Activated naive CD8-positive, alpha-beta T cell (primary cell): Measurements from ENCODE around the gene EPHB4.
"Not testable (repeated sequence)": the region's sequence is repeated elsewhere in the genome, so short reads cannot be mapped to it uniquely, and the experiment has no call there.

Source experiments
- H3K27ac Mint-ChIP-seq: one replicate; pipeline ENCODE4 v1.8.0; 2021; ENCODE audit warnings: mixed read lengths
- H3K27me3 Mint-ChIP-seq: one replicate; pipeline ENCODE4 v1.8.0; 2021; ENCODE audit warnings: mixed read lengths
- H3K36me3 Mint-ChIP-seq: one replicate; pipeline ENCODE4 v1.8.0; 2021; ENCODE audit warnings: mixed read lengths
- H3K4me1 Mint-ChIP-seq: one replicate; pipeline ENCODE4 v1.8.0; 2021; ENCODE audit warnings: low read depth, mixed read lengths
- H3K4me3 Mint-ChIP-seq: one replicate; pipeline ENCODE4 v1.8.0; 2021; ENCODE audit warnings: mild to moderate bottlenecking, mixed read lengths
- H3K9me3 Mint-ChIP-seq: one replicate; pipeline ENCODE4 v1.8.0; 2021; ENCODE audit warnings: low read depth, mixed read lengths

EPHB4 gene

DNA sequence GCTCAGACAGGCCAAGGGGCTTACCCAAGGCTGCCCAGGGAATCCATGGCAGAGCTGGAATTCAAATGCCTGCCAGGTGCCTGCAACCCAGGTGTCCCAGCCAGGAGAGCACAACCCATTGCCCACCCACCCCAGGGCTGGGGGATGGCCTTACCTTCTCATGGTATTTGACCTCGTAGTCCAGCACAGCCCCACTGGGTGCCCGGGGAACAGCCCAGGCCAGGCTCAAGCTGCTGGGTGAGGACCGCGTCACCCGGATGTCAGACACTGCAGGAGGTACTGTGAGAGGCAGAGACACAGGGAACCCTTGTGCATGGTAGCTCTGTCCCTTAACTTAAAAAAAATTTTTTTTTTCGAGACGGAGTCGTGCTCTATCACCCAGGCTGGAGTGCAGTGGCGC lies 9.0 kb downstream of the EPHB4 start:
- H3K27ac Mint-ChIP-seq: no peak overlapping the region
- no peak overlapping the region for H3K4me3 Mint-ChIP-seq
- no peaks in the 10 kb centered on the region for H3K27me3 Mint-ChIP-seq
- no peaks in the 10 kb centered on the region for H3K36me3 Mint-ChIP-seq
- H3K9me3 Mint-ChIP-seq: no peaks in the 10 kb centered on the region
- no peaks in the 10 kb centered on the region for H3K4me1 Mint-ChIP-seq

DNA sequence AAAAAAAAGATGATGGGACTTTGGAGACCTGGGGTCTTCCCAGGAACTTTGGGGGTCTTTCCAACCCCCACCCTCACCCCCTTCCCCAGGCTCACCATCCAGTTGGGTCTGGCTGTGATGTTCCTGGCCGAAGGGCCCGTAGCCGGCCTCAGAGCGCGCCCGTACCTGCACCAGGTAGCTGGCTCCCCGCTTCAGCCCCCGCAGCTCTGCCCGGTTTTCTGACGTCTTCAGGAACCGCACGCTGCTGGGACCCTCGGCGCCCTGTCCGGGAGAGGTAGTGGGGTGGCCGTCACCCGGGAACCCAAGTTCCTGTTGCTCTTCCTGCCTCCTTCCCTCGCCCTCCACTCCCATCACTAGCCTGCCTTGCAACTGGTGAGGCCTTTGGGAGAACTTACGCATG lies 10.2 kb downstream of the EPHB4 start:
- H3K9me3 Mint-ChIP-seq: no peaks in the 10 kb centered on the region
- H3K27me3 Mint-ChIP-seq: no peaks in the 10 kb centered on the region
- no peaks in the 10 kb centered on the region for H3K36me3 Mint-ChIP-seq
- no peak overlapping the region for H3K27ac Mint-ChIP-seq
- no peak overlapping the region for H3K4me3 Mint-ChIP-seq
- H3K4me1 Mint-ChIP-seq: no peaks in the 10 kb centered on the region

DNA sequence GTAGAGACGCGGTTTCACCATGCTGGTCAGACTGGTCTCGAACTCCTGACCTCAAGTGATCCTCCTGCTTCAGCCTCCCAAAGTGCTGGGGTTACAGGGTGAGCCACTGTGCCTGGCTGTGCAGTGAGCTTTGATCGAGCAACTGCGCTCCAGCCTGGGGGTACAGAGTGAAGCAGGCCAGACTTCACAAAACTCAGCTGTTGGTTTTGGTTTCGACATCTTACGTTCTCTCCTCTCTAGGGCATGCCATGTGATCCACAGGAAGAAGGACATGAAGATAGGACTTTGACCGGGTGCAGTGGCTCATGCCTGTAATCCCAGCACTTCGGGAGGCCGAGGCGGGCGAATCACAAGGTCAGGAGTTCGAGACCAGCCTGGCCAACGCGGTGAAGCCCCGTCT lies 10.8 kb downstream of the EPHB4 start:
- H3K4me3 Mint-ChIP-seq, H3K9me3 Mint-ChIP-seq, H3K27me3 Mint-ChIP-seq, H3K36me3 Mint-ChIP-seq, H3K4me1 Mint-ChIP-seq, H3K27ac Mint-ChIP-seq: not testable (repeated sequence)

DNA sequence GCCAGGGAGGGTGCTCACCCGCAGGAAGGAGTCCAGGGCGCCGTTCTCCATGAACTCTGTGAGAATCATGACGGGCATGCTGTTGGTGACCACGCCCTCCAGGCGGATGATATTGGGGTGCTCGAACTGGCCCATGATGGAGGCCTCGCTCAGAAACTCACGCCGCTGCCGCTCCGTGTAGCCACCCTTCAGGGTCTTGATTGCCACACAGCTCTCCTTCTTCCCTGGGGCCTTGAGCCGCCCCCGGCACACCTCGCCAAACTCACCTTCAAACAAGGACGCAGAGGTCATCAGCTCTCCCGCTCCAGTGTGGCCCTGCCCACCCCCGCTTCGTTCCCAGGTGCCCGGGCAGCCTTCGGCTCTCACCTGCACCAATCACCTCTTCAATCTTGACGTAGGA lies 14.6 kb downstream of the EPHB4 start:
- Mint-ChIP-seq H3K4me3 (no peak overlapping the region), H3K27ac (no peak overlapping the region)

DNA sequence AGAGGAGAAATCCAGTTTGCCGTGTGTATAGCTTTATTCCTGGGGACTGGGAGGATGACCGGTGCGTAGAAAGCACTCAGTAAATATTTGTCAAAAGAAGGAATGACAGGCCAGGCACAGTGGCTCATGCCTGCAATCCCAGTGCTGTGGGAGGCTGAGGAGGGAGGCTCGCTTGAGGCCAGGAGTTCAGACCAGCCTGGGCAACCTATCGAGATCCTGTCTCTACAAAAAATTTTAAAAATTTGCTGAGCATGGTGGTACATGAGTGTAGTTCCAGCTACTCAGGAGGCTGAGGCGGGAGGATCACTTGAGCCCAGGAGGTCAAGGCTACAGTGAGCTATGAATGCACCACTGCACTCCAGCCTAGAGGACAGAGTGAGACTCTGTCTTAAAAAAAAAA lies 15.8 kb downstream of the EPHB4 start:
- H3K4me1 Mint-ChIP-seq: no peaks in the 10 kb centered on the region

More for the DNA sequence above, 14.6 kb downstream of the EPHB4 start:
- Mint-ChIP-seq H3K9me3 (no peaks in the 10 kb centered on the region), H3K4me1 (no peaks in the 10 kb centered on the region), H3K36me3 (no peaks in the 10 kb centered on the region), H3K27me3 (no peaks in the 10 kb centered on the region)

DNA sequence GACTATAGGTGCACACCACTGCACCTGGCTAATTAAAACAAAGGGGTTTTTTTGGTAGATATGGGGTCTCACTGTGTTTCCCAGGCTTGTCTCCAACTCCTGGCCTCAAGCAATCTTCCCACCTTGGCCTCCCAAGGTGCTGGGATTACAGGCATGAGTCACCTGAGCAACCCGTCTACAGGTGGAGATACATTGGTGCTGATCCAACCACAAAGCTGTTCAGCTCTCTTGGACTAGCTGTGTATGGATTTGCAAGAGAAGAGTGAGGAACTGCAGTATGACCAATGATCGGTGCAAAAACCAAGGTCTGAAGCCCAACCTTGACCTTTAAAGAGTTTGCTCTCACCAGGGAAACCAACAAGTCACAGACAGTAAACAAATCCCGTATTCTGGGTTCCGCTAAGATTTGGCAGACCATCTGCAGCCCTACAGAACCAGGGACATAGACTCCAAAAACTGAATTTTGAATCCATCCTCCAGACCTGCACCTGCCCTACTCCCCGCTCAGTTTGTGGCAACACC lies 18.9 kb downstream of the EPHB4 start:
- no peak overlapping the region for H3K4me3 Mint-ChIP-seq
- peaks cover 3% of the 10 kb centered on the region for H3K4me1 Mint-ChIP-seq

More for the DNA sequence above, 15.8 kb downstream of the EPHB4 start:
- H3K36me3 Mint-ChIP-seq: no peaks in the 10 kb centered on the region
- no peak overlapping the region for H3K4me3 Mint-ChIP-seq
- no peaks in the 10 kb centered on the region for H3K27me3 Mint-ChIP-seq
- H3K27ac Mint-ChIP-seq: no peak overlapping the region
- H3K9me3 Mint-ChIP-seq: no peaks in the 10 kb centered on the region

DNA sequence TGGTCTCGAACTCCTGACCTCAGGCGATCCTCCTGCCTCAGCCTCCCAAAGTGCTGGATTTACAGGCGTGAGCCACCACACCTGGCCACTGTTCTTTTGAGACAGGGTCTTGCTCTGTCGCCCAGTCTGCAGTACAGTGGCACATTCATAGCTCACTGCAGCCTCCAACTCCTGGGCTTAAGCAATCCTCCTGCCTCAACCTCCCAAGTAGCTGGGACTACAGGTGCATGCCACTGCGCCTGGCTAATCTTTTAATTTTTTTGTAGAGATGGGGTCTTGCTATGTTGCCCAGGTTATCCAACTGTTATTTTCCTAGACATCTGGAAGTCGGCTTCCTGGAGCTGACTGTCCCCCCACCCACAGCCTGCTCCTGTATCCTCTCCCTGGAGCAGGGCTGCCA lies 20.4 kb downstream of the EPHB4 start:
- H3K4me1 Mint-ChIP-seq, H3K36me3 Mint-ChIP-seq, H3K9me3 Mint-ChIP-seq, H3K27me3 Mint-ChIP-seq, H3K27ac Mint-ChIP-seq, H3K4me3 Mint-ChIP-seq: not testable (repeated sequence)

More for the DNA sequence above, 18.9 kb downstream of the EPHB4 start:
- H3K36me3 Mint-ChIP-seq: no peaks in the 10 kb centered on the region
- H3K27me3 Mint-ChIP-seq: no peaks in the 10 kb centered on the region
- no peak overlapping the region for H3K27ac Mint-ChIP-seq
- H3K9me3 Mint-ChIP-seq: no peaks in the 10 kb centered on the region

DNA sequence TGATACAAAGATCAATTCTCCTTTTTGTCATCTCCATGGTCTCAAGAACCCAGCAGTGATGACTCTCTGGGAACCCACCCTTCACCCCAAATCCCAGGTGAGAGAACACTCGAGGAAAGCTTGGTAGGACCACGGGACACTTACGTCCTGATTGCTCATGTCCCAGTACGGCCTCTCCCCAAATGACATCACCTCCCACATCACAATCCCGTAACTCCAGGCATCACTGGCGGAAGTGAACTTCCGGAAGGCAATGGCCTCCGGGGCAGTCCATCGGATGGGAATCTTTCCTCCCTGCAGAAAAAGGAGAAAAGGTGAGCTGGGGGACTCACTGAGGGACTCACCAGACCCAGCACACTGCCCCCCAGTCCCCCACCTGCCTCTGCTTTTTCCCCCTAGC lies 21.0 kb downstream of the EPHB4 start:
- Mint-ChIP-seq H3K27ac (no peak overlapping the region), H3K36me3 (no peaks in the 10 kb centered on the region), H3K4me1 (peaks cover 3% of the 10 kb centered on the region)

DNA sequence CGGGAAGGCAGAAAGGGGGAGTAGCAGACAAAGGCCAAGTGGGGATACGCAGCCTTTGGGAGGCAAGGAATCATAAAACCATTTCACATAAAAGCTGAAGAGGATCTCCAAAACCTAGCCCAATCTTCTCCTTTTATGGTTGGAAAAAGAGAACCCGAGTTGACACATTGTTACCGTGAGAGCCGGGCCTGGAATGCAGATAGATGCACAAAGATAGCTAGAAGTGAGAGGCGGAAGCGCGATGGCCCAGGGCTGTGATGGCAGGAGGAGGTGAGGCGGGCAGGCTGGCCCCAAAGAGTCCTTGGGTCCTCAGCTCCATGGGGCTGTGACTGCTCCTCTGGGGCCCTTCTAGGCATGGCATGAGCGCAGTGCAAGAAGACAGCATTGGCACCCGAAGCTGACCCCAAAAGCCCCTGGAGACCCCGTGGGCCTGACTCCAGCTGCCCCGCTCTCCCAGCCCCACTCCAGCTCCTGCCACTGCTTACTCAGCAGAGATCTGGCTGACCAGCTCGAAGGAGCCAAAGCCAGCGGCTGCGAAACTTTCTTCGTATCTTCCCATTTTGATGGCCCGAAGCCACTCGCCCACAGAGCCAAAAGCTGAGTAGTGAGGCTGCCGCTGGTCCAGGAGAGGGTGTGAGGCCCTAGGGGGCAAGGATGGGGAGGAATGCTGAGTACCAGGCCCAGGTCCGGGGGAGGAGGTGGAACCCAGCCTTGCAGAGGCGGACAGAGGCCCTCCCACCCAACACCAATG lies 22.5 kb downstream of the EPHB4 start:
- no peaks in the 10 kb centered on the region for H3K36me3 Mint-ChIP-seq
- peaks cover 3% of the 10 kb centered on the region for H3K4me1 Mint-ChIP-seq
- no peaks in the 10 kb centered on the region for H3K9me3 Mint-ChIP-seq
- H3K27ac Mint-ChIP-seq: no peak overlapping the region
- no peaks in the 10 kb centered on the region for H3K27me3 Mint-ChIP-seq
- no peak overlapping the region for H3K4me3 Mint-ChIP-seq

More for the DNA sequence above, 21.0 kb downstream of the EPHB4 start:
- Mint-ChIP-seq H3K9me3 (no peaks in the 10 kb centered on the region), H3K27me3 (no peaks in the 10 kb centered on the region), H3K4me3 (no peak overlapping the region)

DNA sequence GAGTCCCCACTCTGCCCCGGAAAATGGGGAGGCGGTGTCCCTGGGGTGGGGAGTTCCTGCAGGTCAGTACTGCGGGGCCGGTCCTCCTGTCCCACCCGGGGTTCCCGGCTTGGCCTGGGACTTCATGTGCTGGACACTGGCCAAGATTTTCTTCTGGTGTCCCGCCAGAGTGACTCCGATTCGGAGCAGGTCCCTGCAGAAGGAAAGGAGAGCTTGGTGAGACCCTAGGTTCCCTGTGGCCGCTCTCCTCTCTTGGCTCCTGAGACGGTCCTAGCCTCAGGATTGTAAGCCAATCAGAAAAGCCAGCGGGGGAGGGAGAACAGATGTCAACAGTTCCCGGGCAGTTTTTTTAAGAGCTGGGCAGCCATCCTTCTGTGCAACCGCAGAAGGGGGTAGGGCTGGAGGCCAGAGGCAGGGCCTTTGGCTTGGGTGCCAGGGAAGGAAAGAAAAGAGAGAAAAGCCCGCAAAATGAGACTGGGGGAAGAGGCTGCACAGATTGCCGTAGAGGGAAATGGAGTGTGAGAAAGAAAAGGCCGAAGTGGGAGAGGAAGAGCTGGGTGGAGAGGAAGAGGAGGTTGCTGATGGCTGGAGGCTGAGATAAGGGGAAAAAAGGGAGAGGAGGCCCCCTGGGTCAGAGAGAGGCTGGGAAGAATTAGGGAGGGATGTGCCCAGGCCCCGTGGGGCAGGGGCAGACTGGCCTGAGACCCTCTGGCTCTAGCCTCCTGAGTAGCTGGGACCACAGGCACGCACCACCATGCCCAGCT lies 23.7 kb downstream of the EPHB4 start:
- Mint-ChIP-seq H3K36me3 (no peaks in the 10 kb centered on the region), H3K27me3 (no peaks in the 10 kb centered on the region), H3K4me1 (peaks cover 3% of the 10 kb centered on the region), H3K9me3 (no peaks in the 10 kb centered on the region), H3K27ac (no peak overlapping the region), H3K4me3 (no peak overlapping the region)

DNA sequence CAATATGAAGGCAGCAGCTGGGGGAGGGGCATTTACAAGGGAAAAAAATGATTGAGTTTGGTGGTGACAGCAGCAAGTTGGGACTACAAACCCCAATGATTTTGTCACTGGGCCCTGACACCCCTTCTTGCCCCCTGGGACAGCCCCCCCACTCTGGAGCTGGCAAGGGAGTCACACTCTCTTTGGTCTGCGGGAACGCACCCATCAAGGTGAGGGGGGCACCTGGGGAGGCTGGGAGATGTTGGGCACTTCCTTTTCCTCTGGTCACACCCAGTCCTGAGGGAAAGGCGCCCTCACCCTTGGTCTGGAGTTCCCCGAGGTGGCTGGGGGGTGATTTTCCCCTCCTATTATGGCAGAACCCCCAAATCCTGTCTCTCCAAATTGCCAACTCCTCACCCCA lies 24.4 kb downstream of the EPHB4 start:
- H3K27ac Mint-ChIP-seq: no peak overlapping the region
- no peaks in the 10 kb centered on the region for H3K36me3 Mint-ChIP-seq
- no peaks in the 10 kb centered on the region for H3K9me3 Mint-ChIP-seq
- H3K4me1 Mint-ChIP-seq: peaks cover 3% of the 10 kb centered on the region
- no peaks in the 10 kb centered on the region for H3K27me3 Mint-ChIP-seq
- no peak overlapping the region for H3K4me3 Mint-ChIP-seq

DNA sequence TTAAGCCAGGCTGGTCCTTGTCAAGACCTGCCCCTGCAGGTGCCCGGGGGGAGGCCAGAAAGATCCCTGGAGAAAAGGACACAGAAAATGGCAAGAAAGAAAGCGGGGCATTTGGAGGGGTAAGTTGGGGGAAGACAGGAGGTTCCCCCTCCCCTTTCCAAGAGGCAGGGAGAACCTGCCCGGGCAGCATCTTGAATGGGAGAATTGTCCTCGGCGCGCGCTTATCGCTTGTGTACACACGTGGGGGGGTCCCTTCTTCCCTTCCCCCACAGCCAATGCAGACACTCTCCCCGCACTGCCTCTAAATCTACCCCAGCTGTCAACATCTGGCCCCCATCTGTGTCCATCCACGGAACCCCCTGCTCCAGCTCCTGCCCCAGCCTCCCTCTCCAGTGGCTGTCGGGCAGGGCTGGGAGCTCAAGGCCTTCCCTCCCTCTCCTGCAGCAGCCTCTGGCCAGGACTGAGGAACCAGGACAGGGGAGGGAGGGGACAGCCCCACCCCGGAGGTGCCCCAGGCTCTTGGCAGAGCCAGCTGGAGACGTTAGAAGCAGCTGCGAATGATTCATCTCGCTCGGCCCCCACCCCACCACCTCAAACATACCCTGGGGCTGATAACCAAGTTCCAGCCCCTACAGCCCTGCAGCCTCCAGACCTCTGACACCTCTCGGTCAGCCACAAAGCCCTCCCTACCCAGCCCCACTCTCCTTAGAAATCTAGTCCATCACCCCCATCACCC lies 25.3 kb downstream of the EPHB4 start:
- Mint-ChIP-seq H3K4me3 (no peak overlapping the region), H3K36me3 (no peaks in the 10 kb centered on the region), H3K9me3 (no peaks in the 10 kb centered on the region), H3K27ac (no peak overlapping the region), H3K27me3 (no peaks in the 10 kb centered on the region), H3K4me1 (peaks cover 3% of the 10 kb centered on the region)

DNA sequence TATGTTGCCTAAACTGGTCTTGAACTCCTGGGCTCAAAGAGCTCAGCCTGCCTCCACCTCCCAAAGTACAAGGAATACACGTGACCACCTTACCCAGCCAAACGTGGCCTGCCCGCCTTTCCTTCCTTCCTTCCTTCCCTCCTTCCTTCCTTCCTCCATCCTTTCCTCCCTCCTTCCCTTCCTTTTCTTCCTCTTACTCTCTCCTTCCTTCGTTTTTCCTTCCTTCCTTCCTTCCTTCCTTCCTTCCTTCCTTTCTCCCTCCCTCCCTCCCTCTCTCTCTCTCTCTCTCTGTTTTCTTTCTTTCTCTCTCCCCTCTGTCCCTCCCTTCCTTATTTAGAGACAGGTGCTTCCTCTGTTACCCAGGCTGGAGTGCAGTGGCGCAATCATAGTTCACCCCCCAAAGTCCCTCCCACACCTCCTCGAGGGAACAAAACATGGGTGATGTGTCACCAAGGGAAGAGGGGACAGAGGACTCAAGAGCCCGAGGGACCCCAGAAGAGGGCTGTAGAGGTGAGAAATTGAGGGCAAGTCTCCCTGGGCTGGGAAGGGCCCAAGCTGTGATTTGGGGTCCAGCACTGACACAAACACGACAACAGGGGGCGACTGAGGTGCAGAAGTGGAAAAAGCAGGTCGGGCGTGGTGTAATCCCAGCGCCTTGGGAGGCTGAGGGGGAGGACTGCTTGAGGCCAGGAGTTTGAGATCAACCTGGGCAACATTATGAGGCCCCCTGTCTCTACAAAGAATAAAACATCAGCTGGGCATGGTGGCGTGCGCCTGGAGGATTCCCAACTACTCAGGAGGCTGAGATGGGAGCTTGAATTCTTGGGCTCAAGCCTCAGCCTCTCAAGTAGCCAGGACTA lies 28.1 kb downstream of the EPHB4 start:
- Mint-ChIP-seq H3K27me3 (no peaks in the 10 kb centered on the region), H3K4me1 (peaks cover 3% of the 10 kb centered on the region), H3K36me3 (no peaks in the 10 kb centered on the region), H3K9me3 (no peaks in the 10 kb centered on the region), H3K27ac (no peak overlapping the region), H3K4me3 (no peak overlapping the region)

DNA sequence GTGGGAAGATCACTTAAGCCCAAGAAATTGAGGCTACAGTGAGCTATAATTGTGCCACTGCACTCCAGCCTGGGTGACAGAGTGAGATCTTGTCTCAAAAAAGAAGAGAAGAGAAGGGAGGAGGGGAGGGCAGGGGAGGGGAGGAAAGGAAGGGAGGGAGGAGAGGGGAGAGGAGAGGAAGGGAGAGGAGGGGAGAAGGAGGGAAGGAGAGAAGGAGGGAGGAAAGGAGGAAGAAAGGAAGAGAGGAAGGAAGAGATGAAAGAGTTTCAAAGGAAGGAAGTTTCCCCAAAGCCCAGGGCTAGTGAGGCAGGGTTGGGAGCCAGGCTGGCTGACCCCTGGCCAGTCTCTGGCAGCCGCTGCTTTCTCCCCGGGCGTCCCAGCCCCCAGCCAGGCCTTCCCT lies 32.6 kb downstream of the EPHB4 start:
- Mint-ChIP-seq H3K36me3 (no peaks in the 10 kb centered on the region), H3K4me1 (no peaks in the 10 kb centered on the region), H3K4me3 (no peak overlapping the region), H3K27ac (no peak overlapping the region), H3K27me3 (no peaks in the 10 kb centered on the region), H3K9me3 (no peaks in the 10 kb centered on the region)
